MG63 (cell line): ENCODE measurements around the gene RNF144A. TPM values are rescaled to one million over a fixed set of nuclear protein-coding genes. Genes with fewer than 3 reads are reported as not detected.

ENCODE experiments used
- DNase-seq: peaks from one replicate; pipeline ENCODE4 v3.0.0-alpha.2; 2020
- H3K27me3 ChIP-seq: fragments of 250-450 bp; sonication (Bioruptor Pico); 2 replicates; pipeline ENCODE4 v1.5.1; 2020; ENCODE audit warnings: mild to moderate bottlenecking, moderate library complexity
- H3K36me3 ChIP-seq: fragments of 250-450 bp; sonication (Bioruptor Pico); 2 replicates; pipeline ENCODE4 v1.5.1; 2020; ENCODE audit warnings: mild to moderate bottlenecking, moderate library complexity
- H3K4me3 ChIP-seq: fragments of 250-450 bp; sonication (Bioruptor Pico); 2 replicates; pipeline ENCODE4 v1.5.1; 2020; ENCODE audit warnings: mild to moderate bottlenecking, moderate library complexity
- H3K9me3 ChIP-seq: fragments of 250-450 bp; sonication (Bioruptor Pico); 2 replicates; pipeline ENCODE4 v1.5.1; 2020; ENCODE audit warnings: mild to moderate bottlenecking, moderate library complexity
- total RNA-seq: library from RNA; depleted of rRNA; stranded (reverse); fragments of >200 nt; shearing (Covaris generic); gene quantifications from 2 replicates; pipeline ENCODE4 v1.2.3, GENCODE V29; 2014; ENCODE audit warnings: low replicate concordance

RNF144A gene
- total RNA-seq, 1 experiment from 2014 or later = 1.1 TPM

DNA sequence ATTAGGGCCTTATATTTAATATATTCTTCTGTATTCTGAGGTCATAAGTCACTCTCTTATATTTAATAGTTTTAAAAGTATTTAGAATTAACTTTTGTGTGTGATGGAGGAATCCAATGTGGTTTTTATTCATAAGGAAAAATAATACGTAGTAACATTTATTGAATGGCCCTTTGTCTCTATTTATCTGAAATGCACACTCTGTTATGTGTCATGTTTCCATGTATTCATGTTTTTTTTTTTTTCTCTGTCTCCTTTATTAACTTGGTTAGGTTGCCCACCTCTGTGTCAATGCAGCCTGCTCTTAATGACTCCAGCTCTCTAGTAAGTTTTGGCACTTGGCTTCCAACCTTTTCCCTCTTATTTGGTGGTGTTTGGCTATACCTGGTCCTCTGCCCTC is 33.8 kb downstream of the RNF144A start:
- Histone ChIP-seq H3K27me3 (no peaks in the 10 kb centered on the region), H3K36me3 (no peaks in the 10 kb centered on the region), H3K9me3 (no peaks in the 10 kb centered on the region), H3K4me3 (no peak overlapping the region)
- no peak for DNase-seq

DNA sequence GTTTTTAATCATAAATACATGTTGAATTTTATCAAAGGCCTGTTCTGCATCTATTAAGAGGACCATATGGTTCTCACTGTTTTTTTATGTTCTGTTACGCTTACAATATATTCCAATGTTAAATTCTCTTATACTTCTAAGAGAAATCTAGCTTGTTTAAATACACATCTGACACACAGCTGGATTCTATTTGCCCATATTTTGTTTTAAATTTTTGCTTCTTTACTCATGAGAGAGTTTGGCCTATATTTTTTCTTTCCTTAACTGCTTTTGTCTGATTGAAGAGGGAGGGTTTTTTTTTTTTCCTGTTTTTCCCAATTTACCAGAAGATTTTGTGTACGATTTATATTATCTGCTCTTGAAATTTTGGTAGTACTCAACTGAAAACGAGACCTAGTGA is 34.9 kb downstream of the RNF144A start:
- Histone ChIP-seq H3K4me3 (no peak overlapping the region), H3K9me3 (no peaks in the 10 kb centered on the region), H3K27me3 (no peaks in the 10 kb centered on the region), H3K36me3 (no peaks in the 10 kb centered on the region)
- no peak for DNase-seq

DNA sequence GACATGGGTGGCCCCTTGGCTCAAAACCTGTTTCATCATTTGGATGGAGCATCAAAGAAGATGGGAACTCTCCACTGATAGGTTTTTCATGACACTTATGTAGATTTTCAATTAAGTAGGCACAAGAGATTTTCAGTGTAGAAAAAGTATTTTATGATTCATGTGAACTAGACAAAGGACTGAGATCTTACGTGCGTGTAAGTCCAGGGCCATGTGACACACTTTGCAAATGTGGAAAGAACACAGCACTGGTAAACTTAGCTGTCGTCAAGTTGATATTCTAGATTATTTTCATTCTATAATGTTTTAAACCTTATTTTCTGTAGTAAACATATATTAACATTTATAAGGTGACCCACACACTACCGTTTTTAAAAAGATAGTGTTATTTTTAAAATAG is 37.4 kb downstream of the RNF144A start:
- no peak for DNase-seq
- Histone ChIP-seq H3K27me3 (no peaks in the 10 kb centered on the region), H3K9me3 (no peaks in the 10 kb centered on the region), H3K4me3 (no peak overlapping the region), H3K36me3 (no peaks in the 10 kb centered on the region)

- no peak overlapping the region for H3K4me3 ChIP-seq
- no peaks in the 10 kb centered on the region for H3K9me3 ChIP-seq
- H3K36me3 ChIP-seq = no peaks in the 10 kb centered on the region
- no peak for DNase-seq
- H3K27me3 ChIP-seq = no peaks in the 10 kb centered on the region
These were observed 38.4 kb downstream of the RNF144A start for GRCh38 chr2:6955511-6956136.

- Histone ChIP-seq H3K9me3 (no peaks in the 10 kb centered on the region), H3K36me3 (no peaks in the 10 kb centered on the region), H3K4me3 (no peak overlapping the region), H3K27me3 (no peaks in the 10 kb centered on the region)
- no peak for DNase-seq
These were observed 39.4 kb downstream of the RNF144A start for GRCh38 chr2:6956566-6956965.

GRCh38 chr2:6957031-6957714 is 40.0 kb downstream of the RNF144A start:
- DNase-seq = no peak
- Histone ChIP-seq H3K27me3 (no peaks in the 10 kb centered on the region), H3K9me3 (no peaks in the 10 kb centered on the region), H3K4me3 (no peak overlapping the region), H3K36me3 (no peaks in the 10 kb centered on the region)

DNA sequence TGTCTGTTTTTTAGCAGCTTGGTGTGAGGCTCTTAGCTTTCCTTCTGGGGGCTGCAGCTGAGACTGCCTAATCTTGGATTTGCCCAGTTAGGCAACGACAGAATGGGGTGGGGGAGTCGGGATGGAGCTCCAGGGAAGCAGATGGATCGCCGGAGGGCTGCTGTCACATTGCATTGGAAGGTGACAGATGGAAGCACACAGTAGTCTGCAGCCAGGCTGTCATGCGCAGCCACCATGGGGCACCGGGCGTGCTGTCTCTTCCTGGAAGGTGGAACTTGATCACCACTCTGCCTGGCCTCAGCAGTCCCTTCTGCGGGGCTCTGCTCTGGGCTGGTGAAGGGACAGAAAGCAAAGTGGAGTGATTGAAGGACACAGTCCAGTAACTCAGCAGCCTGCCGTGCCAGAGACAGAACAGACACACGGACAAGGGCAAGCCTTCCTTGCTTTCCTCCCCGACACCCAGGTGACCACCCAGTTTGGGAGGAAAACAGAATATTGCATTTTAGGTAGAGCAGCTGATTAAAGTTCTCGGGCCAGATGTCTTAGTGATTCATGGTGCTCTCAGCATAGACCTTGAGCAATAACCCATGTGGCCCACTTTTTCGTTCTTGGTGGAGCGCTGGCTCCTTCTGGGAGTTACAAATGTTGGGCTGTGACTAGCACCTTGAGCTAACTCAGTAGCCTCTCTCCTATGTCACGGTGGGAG is 40.9 kb downstream of the RNF144A start:
- H3K4me3 ChIP-seq = no peak overlapping the region
- H3K27me3 ChIP-seq = no peaks in the 10 kb centered on the region
- H3K36me3 ChIP-seq = no peaks in the 10 kb centered on the region
- no peaks in the 10 kb centered on the region for H3K9me3 ChIP-seq
- DNase-seq = no peak

GRCh38 chr2:6958616-6959235 is 41.5 kb downstream of the RNF144A start:
- Histone ChIP-seq H3K36me3 (no peaks in the 10 kb centered on the region), H3K27me3 (no peaks in the 10 kb centered on the region), H3K4me3 (no peak overlapping the region), H3K9me3 (no peaks in the 10 kb centered on the region)
- DNase-seq = peak; percentile 23

DNA sequence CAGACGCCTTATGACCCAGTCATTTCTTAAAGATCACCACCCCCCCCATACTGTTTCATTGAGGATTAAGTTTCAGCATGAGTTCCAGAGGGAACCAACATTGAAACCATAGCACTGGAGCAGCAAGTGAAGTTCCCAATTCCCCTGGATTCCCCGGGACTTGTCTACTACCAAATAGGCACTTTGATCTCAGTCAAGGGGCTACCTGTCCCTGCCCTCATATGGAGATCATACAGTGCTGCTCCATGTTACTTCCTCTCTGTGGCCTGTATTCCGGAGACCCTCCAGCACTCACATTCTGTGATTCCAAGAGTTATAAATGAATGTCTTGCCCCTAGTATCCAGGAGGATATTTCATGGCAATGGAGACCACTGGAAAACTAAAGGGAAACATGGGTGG is 42.5 kb downstream of the RNF144A start:
- H3K4me3 ChIP-seq = no peak overlapping the region
- H3K9me3 ChIP-seq = no peaks in the 10 kb centered on the region
- no peak for DNase-seq
- no peaks in the 10 kb centered on the region for H3K27me3 ChIP-seq
- H3K36me3 ChIP-seq = no peaks in the 10 kb centered on the region

DNA sequence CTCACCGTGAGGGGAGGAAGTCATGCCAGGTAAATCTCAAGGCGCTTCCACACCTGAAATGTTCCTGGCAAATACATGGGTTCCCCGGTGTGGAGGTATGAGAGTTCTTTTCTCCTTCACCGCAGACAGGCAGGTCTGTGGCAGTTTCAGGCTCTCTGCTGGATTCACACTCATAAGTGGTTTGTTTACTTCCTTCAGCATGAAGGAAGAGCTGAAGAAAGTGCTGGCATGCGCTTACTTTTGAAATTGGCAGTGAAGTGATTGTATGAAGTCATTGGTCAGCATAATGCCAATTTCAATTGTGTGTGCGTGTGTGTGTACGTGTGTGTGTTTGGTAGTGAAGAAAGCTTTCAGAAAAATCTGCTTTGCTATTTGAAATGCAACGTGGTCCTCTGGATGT is 43.4 kb downstream of the RNF144A start:
- Histone ChIP-seq H3K27me3 (no peaks in the 10 kb centered on the region), H3K36me3 (no peaks in the 10 kb centered on the region), H3K4me3 (no peak overlapping the region), H3K9me3 (no peaks in the 10 kb centered on the region)
- peak; percentile 57 for DNase-seq

DNA sequence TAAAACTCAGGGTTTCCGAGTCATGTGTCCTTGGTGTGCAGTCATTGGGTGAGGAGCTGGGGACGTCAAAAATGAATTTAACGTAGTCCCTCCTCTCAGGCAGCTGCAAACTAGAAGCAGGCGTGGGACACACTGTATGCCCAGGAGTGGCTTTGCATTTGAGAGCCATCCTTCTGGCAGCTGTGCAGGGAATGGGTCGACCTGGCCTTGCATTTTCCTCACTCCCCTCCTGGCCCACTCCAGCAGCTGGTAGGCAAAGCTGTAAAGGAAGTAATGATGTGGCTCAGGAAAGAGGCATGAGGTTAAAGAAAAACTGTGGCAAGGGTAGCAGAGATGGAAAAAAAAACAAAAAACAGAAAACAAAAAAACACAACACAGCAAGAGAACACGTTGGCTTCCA is 46.5 kb downstream of the RNF144A start:
- no peaks in the 10 kb centered on the region for H3K9me3 ChIP-seq
- no peaks in the 10 kb centered on the region for H3K36me3 ChIP-seq
- H3K4me3 ChIP-seq = no peak overlapping the region
- no peak for DNase-seq
- H3K27me3 ChIP-seq = no peaks in the 10 kb centered on the region

DNA sequence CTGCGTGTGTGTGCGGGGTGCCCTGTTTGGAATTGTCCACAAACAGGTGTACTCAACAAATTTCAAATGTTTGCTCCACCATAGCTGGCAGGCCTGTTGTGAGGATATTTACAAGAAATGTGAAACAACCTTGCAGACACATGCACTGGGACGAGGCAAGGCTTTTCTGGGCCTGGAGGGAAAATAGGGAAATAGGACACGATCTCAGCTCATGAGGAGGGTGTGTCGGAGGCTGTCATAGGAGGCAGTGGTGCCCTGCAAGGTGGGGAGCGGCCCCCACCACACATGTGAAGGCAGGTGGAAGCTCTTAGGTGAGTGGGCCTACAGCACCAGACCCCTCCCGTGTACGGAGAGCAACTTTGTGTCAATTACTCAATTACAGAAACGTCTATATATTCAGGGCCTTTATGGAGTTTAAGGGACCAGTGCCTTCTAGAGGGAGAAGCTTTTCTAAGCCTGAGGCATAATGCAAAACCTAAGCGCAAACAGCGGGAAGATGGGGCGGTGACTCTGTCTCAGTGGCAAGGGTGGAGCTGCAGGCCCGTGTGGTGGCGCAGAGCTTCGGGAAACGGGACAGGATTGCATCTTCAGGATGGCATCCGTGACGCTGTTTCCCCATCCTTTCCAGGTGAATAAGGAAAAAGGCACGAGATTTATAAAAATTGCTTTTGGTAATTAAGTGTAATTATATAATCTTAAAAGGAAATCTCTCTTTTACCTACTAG is 48.0 kb downstream of the RNF144A start:
- Histone ChIP-seq H3K9me3 (0 out of 2 replicates have a peak, but pooled peaks cover 1% of the 10 kb centered on the region), H3K36me3 (no peaks in the 10 kb centered on the region)

DNA sequence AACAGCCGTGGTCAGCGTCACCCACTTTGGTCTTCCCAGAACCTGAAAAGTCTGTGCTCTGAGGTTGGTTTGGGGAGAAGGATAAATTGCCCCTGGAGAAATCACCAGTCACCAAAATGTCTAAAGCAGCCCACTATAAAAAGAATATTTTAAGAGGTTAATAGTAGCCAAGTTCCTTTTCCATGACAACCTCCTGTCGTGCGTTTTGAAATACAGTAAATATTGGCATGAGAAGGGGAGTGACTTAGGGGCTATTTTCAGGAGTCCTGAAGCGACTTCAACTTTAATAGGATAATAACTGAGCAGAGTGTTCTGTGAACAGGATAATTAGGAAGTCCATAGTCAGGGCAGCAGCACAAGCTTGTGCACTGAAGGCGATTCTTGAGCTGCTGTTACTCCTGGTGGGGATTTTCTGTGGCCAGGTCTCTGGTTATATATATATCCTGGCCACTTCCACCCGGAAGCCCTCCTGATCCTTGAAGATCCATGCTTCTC is 49.3 kb downstream of the RNF144A start:
- Histone ChIP-seq H3K36me3 (no peaks in the 10 kb centered on the region), H3K4me3 (no peak overlapping the region), H3K27me3 (no peaks in the 10 kb centered on the region)

More for the DNA sequence above, 48.0 kb downstream of the RNF144A start:
- Histone ChIP-seq H3K27me3 (no peaks in the 10 kb centered on the region), H3K4me3 (no peak overlapping the region)
- DNase-seq = no peak

GRCh38 chr2:6967301-6967700 is 50.1 kb downstream of the RNF144A start:
- Histone ChIP-seq H3K4me3 (no peak overlapping the region), H3K9me3 (0 out of 2 replicates have a peak, but pooled peaks cover 2% of the 10 kb centered on the region), H3K36me3 (no peaks in the 10 kb centered on the region), H3K27me3 (no peaks in the 10 kb centered on the region)
- no peak for DNase-seq

More for the DNA sequence above, 49.3 kb downstream of the RNF144A start:
- no peak for DNase-seq
- 0 out of 2 replicates have a peak, but pooled peaks cover 2% of the 10 kb centered on the region for H3K9me3 ChIP-seq

DNA sequence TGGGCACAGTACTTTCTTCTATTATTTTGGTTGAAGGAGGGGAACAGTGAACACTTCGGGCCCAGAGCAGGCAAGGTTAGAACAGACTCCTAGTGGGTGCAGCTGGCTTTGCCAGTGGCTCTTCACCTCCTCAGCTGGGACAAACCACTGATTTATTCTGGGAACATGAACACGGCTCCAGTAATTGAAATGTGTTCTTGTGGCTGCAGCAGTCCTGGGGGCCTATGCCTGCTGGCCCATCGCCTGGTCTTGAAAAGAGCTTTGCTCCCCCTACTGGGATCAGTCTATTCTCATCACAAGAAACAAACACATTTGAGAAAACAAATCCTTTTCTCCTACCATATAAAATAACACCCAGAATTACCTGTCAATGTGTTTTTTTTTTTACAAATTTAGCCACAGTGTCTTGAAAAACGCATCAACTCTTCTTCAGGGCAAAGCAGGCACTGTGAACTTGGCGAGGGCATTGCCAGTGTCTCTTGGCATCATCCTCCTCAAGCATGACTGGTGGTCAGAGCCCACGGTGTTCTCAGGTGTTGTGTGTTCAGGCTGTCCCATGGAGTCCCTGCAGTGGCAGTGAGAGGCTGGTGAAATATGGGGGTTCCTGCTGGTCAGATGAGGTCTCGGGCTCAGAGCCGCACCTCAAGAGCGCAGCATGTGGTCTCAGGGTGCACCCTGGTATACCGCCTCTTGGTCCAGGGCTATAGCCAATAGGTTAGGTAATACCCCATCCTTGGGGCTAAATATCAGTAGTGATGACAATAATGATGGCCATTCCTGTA is 51.3 kb downstream of the RNF144A start:
- Histone ChIP-seq H3K27me3 (no peaks in the 10 kb centered on the region), H3K4me3 (no peak overlapping the region), H3K36me3 (no peaks in the 10 kb centered on the region), H3K9me3 (0 out of 2 replicates have a peak, but pooled peaks cover 2% of the 10 kb centered on the region)
- no peak for DNase-seq

GRCh38 chr2:6970551-6970950 is 53.3 kb downstream of the RNF144A start:
- Histone ChIP-seq H3K27me3 (no peaks in the 10 kb centered on the region), H3K36me3 (no peaks in the 10 kb centered on the region), H3K4me3 (no peak overlapping the region), H3K9me3 (0 out of 2 replicates have a peak, but pooled peaks cover 2% of the 10 kb centered on the region)
- DNase-seq = no peak
